Right cardiac atrium (tissue), 5 donors: ENCODE measurements around the gene FGA. TPM values are rescaled to one million over a fixed set of nuclear protein-coding genes. Genes with fewer than 3 reads are reported as not detected.
"Not testable (repeated sequence)": the region's sequence is repeated elsewhere in the genome, so short reads cannot be mapped to it uniquely, and the experiment has no call there.

ENCODE experiments used
- ATAC-seq, 2 donors: fragments of 200-7000 bp; cut with Tn5 transposase; one replicate each; pipeline versions ENCODE4 v1.8.0 to v1.9.1; 2020; ENCODE audit warnings: moderate library complexity in 2 of 2, mild to moderate bottlenecking in 1 of 2
- DNase-seq, 3 donors: peaks; one replicate each; pipeline ENCODE4 v3.0.0-alpha.2; 2020
- H3K27ac ChIP-seq: one replicate; pipeline ENCODE4 v1.5.1; 2013; ENCODE audit warnings: mild to moderate bottlenecking, low read length, control low read depth, moderate library complexity
- H3K27me3 ChIP-seq: one replicate; pipeline ENCODE4 v1.6.1; 2013; ENCODE audit not compliant: control insufficient read depth, insufficient read depth
- H3K4me1 ChIP-seq: one replicate; pipeline ENCODE4 v1.6.1; 2013; ENCODE audit warnings: low read length; ENCODE audit not compliant: control insufficient read depth, insufficient read depth
- H3K4me3 ChIP-seq: one replicate; pipeline ENCODE4 v1.5.1; 2013; ENCODE audit warnings: low read length, control low read depth
- H3K9me3 ChIP-seq: one replicate; pipeline ENCODE4 v1.6.1; 2013; ENCODE audit warnings: low read length; ENCODE audit not compliant: control insufficient read depth
- WGBS: extraction: QIAGEN DNeasy Blood & Tissue Kit; methylation state at CpG from one replicate; pipeline ENCODE4 v1.1.7; 2013; 5-methylcytosine and 5-hydroxymethylcytosine counted together
- intact Hi-C, 4 donors: fragments of 100-400 bp; cut with DNase I; formaldehyde crosslinking; loops; one replicate each; pipeline versions ENCODE4 v1.11.0 to v1.14.0; 2022 to 2023
- polyA plus RNA-seq: library from polyadenylated mRNA; stranded (reverse); fragments of 200-250 nt; gene quantifications from one replicate; pipeline ENCODE4 v1.2.3, GENCODE V29; 2013
- total RNA-seq, 4 donors: library from RNA; stranded (reverse); fragmentation: NEBNext Ultra II Directional; extraction: Animal tissue kit (Norgen Biotek cat#: 25700); gene quantifications; one replicate each; pipeline ENCODE4 v1.2.1, GENCODE V29; 2021
- donor health status: healthy with polysubstance abuse.
- donor health status: DM: no; HTN: yes; CAD: no.
- donor health status: DM: no; HTN: no; CAD: no.
- donor health status: DM: no; HTN: yes; CAD: no; lungs with severe emphysema.
- donor health status: DM: yes; HTN: yes; CAD: no.

Gene FGA
- total and polyA plus RNA-seq, 5 donors = 0.32 to 2.1 TPM; not detected in 3

DNA sequence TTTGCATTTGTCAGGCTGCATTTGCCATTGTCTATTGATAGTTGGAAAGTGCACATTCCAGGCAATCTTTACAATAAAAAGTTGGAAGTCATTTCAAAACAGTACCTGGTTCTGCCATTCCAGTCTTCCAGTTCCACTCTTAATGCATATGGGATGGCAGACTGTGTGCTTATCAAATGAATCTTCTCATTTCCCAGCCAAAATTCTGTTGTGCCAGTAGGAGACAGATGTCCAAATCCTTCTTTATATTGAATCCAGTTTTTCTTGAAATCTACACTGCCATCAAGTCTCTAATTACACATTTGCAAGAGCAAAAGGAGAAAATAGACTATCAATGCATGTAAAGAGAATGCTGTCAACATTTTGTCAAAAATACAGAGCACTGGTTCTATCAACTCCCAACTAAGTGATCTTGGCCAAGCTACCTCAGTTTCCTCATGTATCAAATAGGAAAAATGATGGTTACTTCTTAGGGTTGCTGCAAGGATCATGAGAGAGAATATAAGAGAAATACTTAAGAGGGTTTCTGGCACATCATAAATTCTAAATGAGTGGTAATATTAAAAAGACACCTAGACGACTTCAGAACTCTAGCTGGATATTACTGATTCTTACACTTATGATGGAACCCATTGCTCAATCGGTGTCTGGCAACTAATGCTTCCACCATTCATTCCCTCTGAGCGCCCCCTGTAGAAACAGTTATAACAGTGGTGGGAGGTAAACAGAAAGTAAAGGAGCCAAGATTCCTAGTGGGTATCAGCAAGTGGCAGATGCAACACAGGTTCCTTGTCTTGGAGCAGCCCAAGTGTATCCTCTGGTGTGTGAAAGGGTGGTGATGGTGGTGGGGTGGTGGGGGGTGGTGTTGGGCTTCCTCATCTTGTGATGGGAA lies 18.1 kb upstream of the FGA start:
- intact Hi-C loops = no loop called here

DNA sequence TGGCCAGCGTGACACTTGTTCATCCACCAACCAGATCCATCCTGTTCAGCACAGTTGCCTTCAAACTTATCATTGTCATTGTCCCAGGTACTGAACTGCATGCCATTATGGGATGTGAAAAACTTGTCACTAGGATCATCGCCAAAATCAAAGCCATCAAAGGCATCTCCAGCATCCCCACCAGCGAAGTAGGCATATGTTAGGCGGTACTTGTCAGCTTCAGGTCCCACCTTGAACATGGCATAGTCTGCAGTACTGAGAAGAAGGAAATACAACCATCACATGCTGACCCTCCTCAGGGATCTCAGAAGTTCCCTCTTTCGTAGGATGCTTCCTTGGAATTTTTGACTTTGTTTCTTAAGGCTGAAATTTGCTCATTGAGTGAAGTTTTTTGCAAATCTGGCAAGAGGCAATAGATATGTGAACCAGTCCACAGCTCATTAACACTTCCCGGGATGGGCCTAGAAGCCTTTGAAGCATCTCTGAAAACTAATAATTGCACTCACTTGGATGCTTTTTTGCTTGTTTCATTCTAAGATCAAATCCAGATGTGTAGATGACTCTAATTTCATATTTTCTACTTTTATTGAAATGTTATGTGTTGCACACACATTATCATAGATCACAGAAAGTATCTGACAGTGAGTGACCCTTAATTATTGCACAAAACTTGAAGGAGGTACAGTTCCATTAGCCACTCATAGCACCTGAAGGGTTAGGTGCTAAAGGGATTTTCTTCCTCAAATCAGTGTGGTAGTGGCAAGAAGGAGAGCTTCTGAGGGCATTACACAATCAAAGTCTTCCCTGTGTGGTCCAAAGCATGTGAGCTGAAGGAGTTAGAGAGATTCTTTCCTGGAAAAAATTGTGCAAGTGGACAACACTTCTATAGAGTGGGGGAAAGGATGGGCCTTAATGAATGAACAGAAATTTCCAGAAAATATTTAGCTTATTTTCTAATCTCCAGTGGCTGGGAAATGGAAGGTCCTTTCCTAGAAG lies 16.5 kb upstream of the FGA start:
- H3K27me3 ChIP-seq = peaks cover 4% of the 10 kb centered on the region
- no peak overlapping the region for H3K4me3 ChIP-seq
- no peaks in the 10 kb centered on the region for H3K9me3 ChIP-seq
- ATAC-seq = no peak
- 79% methylated on average over 6 of the region's 6 CpGs for WGBS
- DNase-seq = no peak
- no peak overlapping the region for H3K27ac ChIP-seq
- H3K4me1 ChIP-seq = no peaks in the 10 kb centered on the region
- intact Hi-C loops = no loop called here

More for the DNA sequence above, 18.1 kb upstream of the FGA start:
- no peaks in the 10 kb centered on the region for H3K4me1 ChIP-seq
- H3K27ac ChIP-seq = no peak overlapping the region
- no peaks in the 10 kb centered on the region for H3K9me3 ChIP-seq
- H3K4me3 ChIP-seq = no peak overlapping the region
- H3K27me3 ChIP-seq = peaks cover 4% of the 10 kb centered on the region
- no peak for ATAC-seq
- WGBS = 76% methylated on average over 3 of the region's 3 CpGs
- DNase-seq = no peak

DNA sequence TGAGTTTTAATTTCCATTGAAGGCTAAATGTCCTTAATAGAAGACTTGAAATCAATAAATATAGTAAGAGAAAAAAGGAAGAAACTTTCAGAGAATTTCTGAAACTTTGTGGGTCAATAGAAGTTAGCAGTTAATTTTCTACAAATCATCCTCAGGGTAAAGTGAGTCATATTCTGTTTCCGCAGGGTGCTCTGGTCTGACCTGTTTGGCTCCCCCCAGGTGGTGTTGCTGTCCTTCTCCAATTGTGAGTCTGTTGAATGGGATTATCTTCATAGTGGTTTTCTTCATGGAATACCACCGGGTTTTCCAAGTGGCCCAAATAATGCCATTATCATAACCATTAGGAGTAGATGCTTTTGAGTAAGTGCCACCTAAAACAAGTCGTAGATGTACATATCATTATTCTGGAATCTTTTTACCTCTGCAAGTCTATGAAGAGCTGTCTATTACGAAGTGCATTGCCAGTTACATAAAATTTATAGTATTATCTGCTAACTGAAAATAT lies 14.2 kb upstream of the FGA start:
- Histone ChIP-seq H3K27me3 (peaks cover 4% of the 10 kb centered on the region), H3K4me3 (no peak overlapping the region), H3K27ac (no peak overlapping the region), H3K4me1 (no peaks in the 10 kb centered on the region), H3K9me3 (no peaks in the 10 kb centered on the region)
- no peak for DNase-seq
- whole genome bisulfite sequencing = 80% methylated on average over 4 of the region's 4 CpGs
- intact Hi-C loops = no loop called here
- no peak for ATAC-seq

DNA sequence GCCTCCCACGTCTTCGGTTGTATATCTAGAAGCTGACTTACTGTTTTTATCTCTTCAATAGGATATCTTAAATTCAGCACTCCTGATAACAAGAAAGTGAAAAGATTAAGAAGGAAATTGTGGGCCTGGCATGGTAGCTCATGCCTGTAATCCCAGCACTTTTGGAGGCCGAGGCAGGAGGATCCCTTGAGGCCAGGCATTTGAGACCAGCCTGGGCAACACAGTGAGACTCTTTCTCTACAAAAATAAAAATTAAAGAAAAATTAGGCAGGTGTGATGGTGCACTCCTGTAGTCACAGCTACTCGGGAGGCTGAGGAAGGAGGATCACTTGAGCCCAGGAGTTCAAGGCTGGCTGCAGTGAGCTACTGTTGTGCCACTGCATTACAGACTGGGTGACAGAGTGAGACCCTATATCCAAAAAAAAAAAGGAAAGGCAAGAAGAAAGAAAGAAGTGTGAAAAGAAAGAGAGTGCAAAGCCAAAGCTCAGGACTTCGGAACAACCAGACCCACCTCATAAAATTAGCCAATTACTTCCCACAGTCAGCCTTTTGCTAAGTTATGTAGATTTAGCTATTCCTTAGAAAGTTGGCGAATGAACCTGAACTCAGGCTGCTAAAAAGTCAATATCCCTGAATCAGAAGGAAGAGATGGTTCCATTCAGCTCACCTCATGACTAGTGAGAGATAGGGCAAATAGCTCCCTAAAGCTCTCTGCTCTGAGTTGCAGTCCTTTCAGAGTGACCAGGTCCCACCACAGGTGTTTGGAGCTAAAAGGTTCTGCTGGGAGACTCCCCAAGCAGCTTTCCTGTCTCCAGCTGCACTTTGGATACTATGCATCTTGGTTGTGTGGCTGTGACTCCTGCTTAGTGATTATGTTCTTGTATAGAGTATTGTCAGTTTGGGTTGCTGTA lies 12.7 kb upstream of the FGA start:
- DNase-seq (no peak), ATAC-seq (no peak)
- Histone ChIP-seq H3K4me1 (no peaks in the 10 kb centered on the region), H3K27me3 (peaks cover under 1% of the 10 kb centered on the region), H3K9me3 (no peaks in the 10 kb centered on the region), H3K4me3 (no peak overlapping the region), H3K27ac (no peak overlapping the region)
- WGBS = 83% methylated on average over 6 of the region's 6 CpGs
- intact Hi-C loops = no loop called here

DNA sequence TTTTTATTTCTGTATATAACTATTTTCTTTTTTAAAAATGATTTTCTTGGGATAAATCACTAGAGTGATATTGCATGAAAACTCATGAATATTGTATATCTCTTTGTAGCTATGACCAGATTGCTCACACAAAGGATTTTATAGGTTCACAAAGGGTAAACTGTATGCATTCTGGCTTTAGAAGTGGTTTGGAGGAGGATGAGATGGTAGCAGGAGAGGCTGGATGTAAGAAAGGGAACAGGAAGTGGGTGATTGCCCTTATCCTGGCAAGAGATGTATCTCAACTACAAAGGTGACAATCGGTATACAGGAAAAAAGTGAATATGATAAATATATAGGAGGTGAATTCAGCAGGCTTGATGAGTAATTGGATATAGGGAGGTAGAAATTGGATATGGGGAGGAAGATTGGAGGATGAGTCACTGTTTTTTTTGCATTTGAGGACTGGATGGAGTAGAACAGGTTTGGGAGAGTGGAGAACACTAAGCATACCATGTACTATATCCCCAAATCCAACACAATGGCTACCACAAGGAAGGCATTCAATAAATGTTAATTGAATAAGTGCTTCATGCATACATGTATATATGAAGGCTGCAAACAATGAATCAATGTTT lies 12.0 kb upstream of the FGA start:
- intact Hi-C loops = no loop called here
- no peak for ATAC-seq
- 49% methylated on average over 1 of the region's 1 CpG for WGBS
- DNase-seq = no peak
- H3K9me3 ChIP-seq = no peaks in the 10 kb centered on the region
- no peaks in the 10 kb centered on the region for H3K4me1 ChIP-seq
- no peaks in the 10 kb centered on the region for H3K27me3 ChIP-seq
- no peak overlapping the region for H3K4me3 ChIP-seq
- H3K27ac ChIP-seq = no peak overlapping the region

DNA sequence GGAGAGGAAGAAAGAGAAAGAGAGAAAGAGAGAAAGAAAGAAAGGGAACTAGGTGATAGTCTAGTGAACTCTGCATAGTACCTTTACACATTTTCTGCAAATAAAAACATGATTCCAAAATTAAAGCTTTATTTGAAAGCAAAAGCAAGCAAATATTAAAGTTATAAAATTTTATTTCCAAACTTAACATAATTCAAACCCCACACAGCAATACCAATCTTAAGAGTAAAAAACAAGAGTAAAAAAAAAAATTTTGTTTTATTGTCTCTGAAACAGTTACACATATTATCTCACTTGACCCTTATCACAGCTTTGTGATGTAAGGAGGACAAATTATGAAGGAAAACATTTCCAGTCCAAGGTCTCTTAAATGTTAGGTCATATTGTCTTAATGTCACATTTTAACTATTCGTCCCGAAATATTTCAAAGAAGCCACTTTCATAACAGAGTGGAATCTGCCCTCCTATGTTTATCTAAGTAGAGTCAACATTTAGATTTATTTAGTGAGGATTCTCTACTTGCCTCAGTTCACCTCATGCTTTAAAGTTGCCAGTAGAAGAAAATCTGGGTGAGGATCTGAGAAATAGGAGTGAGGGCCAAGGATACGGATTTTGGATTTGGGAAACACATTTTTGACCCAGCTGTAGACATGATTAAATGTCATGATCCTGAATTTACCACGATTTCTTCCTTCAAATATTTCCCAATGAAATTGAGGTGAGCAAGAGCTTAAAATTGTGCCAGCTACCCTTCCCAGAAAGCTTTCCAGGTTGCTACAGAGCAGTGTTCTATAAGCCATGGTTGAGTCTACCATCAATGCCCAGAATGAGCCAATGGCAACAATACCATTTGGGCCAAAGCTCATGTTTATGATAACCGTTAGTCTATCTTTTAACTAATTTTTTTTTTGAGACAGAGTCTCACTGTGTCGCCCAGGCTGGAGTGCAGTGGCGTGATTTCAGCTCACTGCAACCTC lies 7.5 kb upstream of the FGA start:
- Histone ChIP-seq H3K4me3 (no peak overlapping the region), H3K4me1 (no peaks in the 10 kb centered on the region), H3K9me3 (no peaks in the 10 kb centered on the region), H3K27ac (no peak overlapping the region), H3K27me3 (no peaks in the 10 kb centered on the region)
- ATAC-seq = no peak
- WGBS = 77% methylated on average over 7 of the region's 7 CpGs
- DNase-seq = no peak
- intact Hi-C loops = no loop called here

DNA sequence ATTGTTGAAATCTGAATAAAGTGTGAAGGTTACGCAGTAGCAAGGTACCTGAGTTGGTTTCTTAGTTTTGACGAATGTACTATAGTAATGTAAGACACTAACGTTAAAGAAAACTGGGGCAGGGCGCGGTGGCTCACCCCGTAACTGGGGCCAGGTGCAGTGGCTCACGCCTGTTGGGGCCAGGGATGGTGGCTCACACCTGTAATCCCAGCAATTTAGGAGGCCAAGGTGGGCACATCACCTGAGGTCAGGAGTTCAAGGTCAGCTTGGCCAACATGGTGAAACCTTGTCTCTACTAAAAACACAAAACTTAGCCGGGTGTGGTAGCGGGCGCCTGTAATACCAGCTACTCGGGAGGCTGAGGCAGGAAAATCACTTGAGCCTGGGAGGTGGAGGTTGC lies 6.7 kb upstream of the FGA start:
- intact Hi-C loops, H3K4me3 ChIP-seq, H3K4me1 ChIP-seq, ATAC-seq, H3K27ac ChIP-seq, H3K27me3 ChIP-seq, H3K9me3 ChIP-seq, DNase-seq: not testable (repeated sequence)
- WGBS = 90% methylated on average over 11 of the region's 11 CpGs

DNA sequence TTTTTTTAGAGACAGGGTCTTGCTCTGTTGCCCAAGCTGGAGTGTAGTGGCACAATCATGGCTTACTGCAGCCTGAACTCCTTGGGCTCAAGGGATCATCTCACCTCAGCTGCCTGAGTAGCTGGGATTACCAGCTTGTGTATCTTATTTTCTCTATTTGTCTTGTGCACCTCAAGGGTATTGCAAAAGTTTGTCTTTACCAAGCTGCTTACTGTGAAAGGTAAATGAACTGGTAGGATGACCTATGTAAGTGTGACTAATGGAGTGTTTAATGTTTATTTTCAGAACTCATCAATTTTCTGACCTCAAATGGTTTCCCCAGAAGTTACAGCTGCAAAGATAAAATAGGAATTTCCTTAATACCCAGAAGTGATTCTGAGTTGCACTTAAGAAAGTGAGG lies 5.3 kb upstream of the FGA start:
- H3K27ac ChIP-seq = no peak overlapping the region
- intact Hi-C loops = no loop called here
- no peaks in the 10 kb centered on the region for H3K9me3 ChIP-seq
- ATAC-seq = no peak
- H3K4me3 ChIP-seq = no peak overlapping the region
- no peaks in the 10 kb centered on the region for H3K27me3 ChIP-seq
- no peaks in the 10 kb centered on the region for H3K4me1 ChIP-seq
- no peak for DNase-seq

DNA sequence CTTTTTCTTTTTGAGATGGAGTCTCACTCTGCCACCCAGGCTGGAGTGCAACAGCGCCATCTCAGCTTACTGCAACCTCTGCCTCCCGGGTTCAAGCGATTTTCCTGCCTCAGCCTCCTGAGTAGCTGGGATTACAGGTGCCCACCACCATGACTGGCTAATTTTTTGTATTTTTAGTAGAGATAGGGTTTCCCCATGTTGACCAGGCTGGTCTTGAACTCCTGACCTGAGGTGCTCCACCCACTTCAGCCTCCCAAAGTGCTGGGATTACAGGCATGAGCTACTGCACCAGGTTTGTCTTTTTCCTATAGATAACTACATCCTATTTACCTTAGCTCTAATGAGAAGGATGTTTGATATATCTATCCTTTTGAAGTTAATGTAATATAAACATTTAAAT lies 3.8 kb upstream of the FGA start:
- intact Hi-C loops, H3K27ac ChIP-seq, ATAC-seq, DNase-seq, H3K27me3 ChIP-seq, H3K9me3 ChIP-seq, H3K4me3 ChIP-seq, H3K4me1 ChIP-seq: not testable (repeated sequence)
- WGBS = 87% methylated on average over 3 of the region's 3 CpGs
